Measurements from ENCODE around the gene P2RY6.

DNA sequence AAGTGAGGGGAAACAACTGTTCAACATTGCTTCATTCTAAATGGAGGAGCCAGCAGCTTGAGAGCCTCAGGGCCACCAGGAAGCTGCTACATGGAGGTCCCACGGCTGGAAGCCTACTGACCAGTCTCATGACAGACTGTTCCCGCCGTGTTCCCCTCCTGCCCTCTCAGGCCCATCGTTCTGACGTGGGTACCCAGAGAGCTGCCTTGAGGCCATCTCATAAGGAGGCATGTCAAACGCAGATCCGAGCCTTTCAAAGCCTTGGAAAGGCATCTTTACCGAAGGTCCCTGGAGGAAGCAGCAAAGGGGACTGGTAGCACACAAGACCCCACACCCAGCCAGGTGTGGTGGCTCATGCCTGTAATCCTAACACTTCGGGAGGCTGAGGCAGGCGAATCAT is 27.6 kb downstream of the P2RY6 start:
- TF ChIP-seq POLR2A (IDR thresholded peaks at IDR 0.05; ENCODE audit: borderline replicate concordance, extremely low read depth, insufficient read depth, insufficient read length) (no peak), JUND (IDR thresholded peaks at IDR 0.05) (no peak), CEBPB (IDR thresholded peaks at IDR 0.05; ENCODE audit: low read depth) (no peak), EGR1 (IDR thresholded peaks at IDR 0.05; ENCODE audit: low read depth) (no peak), POLR2AphosphoS5 (IDR thresholded peaks at IDR 0.05; ENCODE audit: low read depth, low read length) (no peak), EZH2 (IDR thresholded peaks at IDR 0.05) (no peak), YY1 (IDR thresholded peaks at IDR 0.05; ENCODE audit: extremely low read depth, insufficient replicate concordance, low read depth, low read length) (no peak), MAX (IDR thresholded peaks at IDR 0.05) (no peak), EZH2phosphoT487 (IDR thresholded peaks at IDR 0.05; ENCODE audit: borderline replicate concordance) (no peak)
- TF ChIP-seq, protein P1, sequence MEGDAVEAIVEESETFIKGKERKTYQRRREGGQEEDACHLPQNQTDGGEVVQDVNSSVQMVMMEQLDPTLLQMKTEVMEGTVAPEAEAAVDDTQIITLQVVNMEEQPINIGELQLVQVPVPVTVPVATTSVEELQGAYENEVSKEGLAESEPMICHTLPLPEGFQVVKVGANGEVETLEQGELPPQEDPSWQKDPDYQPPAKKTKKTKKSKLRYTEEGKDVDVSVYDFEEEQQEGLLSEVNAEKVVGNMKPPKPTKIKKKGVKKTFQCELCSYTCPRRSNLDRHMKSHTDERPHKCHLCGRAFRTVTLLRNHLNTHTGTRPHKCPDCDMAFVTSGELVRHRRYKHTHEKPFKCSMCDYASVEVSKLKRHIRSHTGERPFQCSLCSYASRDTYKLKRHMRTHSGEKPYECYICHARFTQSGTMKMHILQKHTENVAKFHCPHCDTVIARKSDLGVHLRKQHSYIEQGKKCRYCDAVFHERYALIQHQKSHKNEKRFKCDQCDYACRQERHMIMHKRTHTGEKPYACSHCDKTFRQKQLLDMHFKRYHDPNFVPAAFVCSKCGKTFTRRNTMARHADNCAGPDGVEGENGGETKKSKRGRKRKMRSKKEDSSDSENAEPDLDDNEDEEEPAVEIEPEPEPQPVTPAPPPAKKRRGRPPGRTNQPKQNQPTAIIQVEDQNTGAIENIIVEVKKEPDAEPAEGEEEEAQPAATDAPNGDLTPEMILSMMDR (IDR thresholded peaks at IDR 0.05 in 2 of 3, conservative IDR thresholded peaks at IDR 0.05 in 1 of 3; ENCODE audit: borderline replicate concordance in 1 of 3, insufficient read depth in 1 of 3, low read depth in 2 of 3, low read length in 2 of 3), result no peak
- TF ChIP-seq, protein P2, sequence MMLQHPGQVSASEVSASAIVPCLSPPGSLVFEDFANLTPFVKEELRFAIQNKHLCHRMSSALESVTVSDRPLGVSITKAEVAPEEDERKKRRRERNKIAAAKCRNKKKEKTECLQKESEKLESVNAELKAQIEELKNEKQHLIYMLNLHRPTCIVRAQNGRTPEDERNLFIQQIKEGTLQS (IDR thresholded peaks at IDR 0.05), result no peak

Data from HCT116 (cell line).